ENCODE measurements around the gene KSR2. TPM values are rescaled to one million over a fixed set of nuclear protein-coding genes. Genes with fewer than 3 reads are reported as not detected.

KSR2 gene
- total RNA-seq, 1 experiment from 2014 or later, result not detected

- intact Hi-C loops (cut with micrococcal nuclease; ENCODE audit: unreplicated experiment), result no loop called here
- no peak for DNase-seq (ENCODE audit: low spot score)
- Histone ChIP-seq H3K4me1 (ENCODE audit: insufficient read depth, low read length, poor library complexity, severe bottlenecking) (no peaks in the 10 kb centered on the region), H3K4me3 (ENCODE audit: low read depth, low read length, poor library complexity, severe bottlenecking) (no peak overlapping the region), H3K27me3 (replicated peaks; ENCODE audit: insufficient read depth, low read depth, low read length, poor library complexity) (peaks cover 4% of the 10 kb centered on the region), H3K27ac (ENCODE audit: low read depth, low read length, poor library complexity, severe bottlenecking) (no peak overlapping the region), H3K36me3 (ENCODE audit: insufficient read depth, low read length, poor library complexity, severe bottlenecking) (no peaks in the 10 kb centered on the region), H3K9me3 (ENCODE audit: low read depth, low read length, poor library complexity, severe bottlenecking) (no peaks in the 10 kb centered on the region)
- ChIA-PET CTCF (no interaction called here), POLR2A (ENCODE audit: low non-redundant PET) (no interaction called here)
- TF ChIP-seq EZH2 (IDR thresholded peaks at IDR 0.05; ENCODE audit: borderline replicate concordance, low read depth, low read length, poor library complexity, severe bottlenecking) (no peak), CTCF (conservative IDR thresholded peaks at IDR 0.05; ENCODE audit: low read depth, low read length) (no peak)
- no TSS peak for BruUV-seq (replicated peaks)
These were observed 377.8 kb downstream of the KSR2 start for GRCh38 chr12:117590999-117591398.

- H3K4me3 ChIP-seq (ENCODE audit: low read depth, low read length, poor library complexity, severe bottlenecking), result no peak overlapping the region
- peaks cover 5% of the 10 kb centered on the region for H3K27me3 ChIP-seq (replicated peaks; ENCODE audit: insufficient read depth, low read depth, low read length, poor library complexity)
- H3K27ac ChIP-seq (ENCODE audit: low read depth, low read length, poor library complexity, severe bottlenecking), result no peak overlapping the region
- CTCF ChIA-PET, result no interaction called here
- no peaks in the 10 kb centered on the region for H3K36me3 ChIP-seq (ENCODE audit: insufficient read depth, low read length, poor library complexity, severe bottlenecking)
- intact Hi-C loops (cut with micrococcal nuclease; ENCODE audit: unreplicated experiment), result no loop called here
- TF ChIP-seq CTCF (conservative IDR thresholded peaks at IDR 0.05; ENCODE audit: low read depth, low read length) (no peak), EZH2 (IDR thresholded peaks at IDR 0.05; ENCODE audit: borderline replicate concordance, low read depth, low read length, poor library complexity, severe bottlenecking) (no peak)
- DNase-seq (ENCODE audit: low spot score), result no peak
- POLR2A ChIA-PET (ENCODE audit: low non-redundant PET), result no interaction called here
- BruUV-seq (replicated peaks), result no TSS peak
- H3K9me3 ChIP-seq (ENCODE audit: low read depth, low read length, poor library complexity, severe bottlenecking), result no peaks in the 10 kb centered on the region
- H3K4me1 ChIP-seq (ENCODE audit: insufficient read depth, low read length, poor library complexity, severe bottlenecking), result no peaks in the 10 kb centered on the region
These were observed 378.4 kb downstream of the KSR2 start for GRCh38 chr12:117590386-117590785.

- POLR2A ChIA-PET (ENCODE audit: low non-redundant PET), result no interaction called here
- no TSS peak for BruUV-seq (replicated peaks)
- intact Hi-C loops (cut with micrococcal nuclease; ENCODE audit: unreplicated experiment), result loop anchor here (10.0 kb wide), 1 partner anchor 246 kb away; no protein-coding TSS in a partner anchor
These were observed 379.8 kb downstream of the KSR2 start for GRCh38 chr12:117589021-117589420.

More at GRCh38 chr12:117589021-117589420, 379.8 kb downstream of the KSR2 start:
- CTCF ChIA-PET, result interaction anchor here (0.5 to 2.5 kb wide), 4 partner anchors 222 to 356 kb away, joined by 3 to 16 read pairs (median 7); no protein-coding TSS in a partner anchor
- DNase-seq (ENCODE audit: low spot score), result no peak
- Histone ChIP-seq H3K27me3 (replicated peaks; ENCODE audit: insufficient read depth, low read depth, low read length, poor library complexity) (peaks cover 19% of the 10 kb centered on the region), H3K4me3 (ENCODE audit: low read depth, low read length, poor library complexity, severe bottlenecking) (no peak overlapping the region), H3K36me3 (ENCODE audit: insufficient read depth, low read length, poor library complexity, severe bottlenecking) (no peaks in the 10 kb centered on the region), H3K9me3 (ENCODE audit: low read depth, low read length, poor library complexity, severe bottlenecking) (no peaks in the 10 kb centered on the region), H3K4me1 (ENCODE audit: insufficient read depth, low read length, poor library complexity, severe bottlenecking) (no peaks in the 10 kb centered on the region), H3K27ac (ENCODE audit: low read depth, low read length, poor library complexity, severe bottlenecking) (no peak overlapping the region)
- no peak for TF ChIP-seq CTCF (conservative IDR thresholded peaks at IDR 0.05; ENCODE audit: low read depth, low read length)
- TF ChIP-seq EZH2 (IDR thresholded peaks at IDR 0.05; ENCODE audit: borderline replicate concordance, low read depth, low read length, poor library complexity, severe bottlenecking), result no peak

All from A673 (cell line).